ENCODE results near the gene AAMP.

DNA sequence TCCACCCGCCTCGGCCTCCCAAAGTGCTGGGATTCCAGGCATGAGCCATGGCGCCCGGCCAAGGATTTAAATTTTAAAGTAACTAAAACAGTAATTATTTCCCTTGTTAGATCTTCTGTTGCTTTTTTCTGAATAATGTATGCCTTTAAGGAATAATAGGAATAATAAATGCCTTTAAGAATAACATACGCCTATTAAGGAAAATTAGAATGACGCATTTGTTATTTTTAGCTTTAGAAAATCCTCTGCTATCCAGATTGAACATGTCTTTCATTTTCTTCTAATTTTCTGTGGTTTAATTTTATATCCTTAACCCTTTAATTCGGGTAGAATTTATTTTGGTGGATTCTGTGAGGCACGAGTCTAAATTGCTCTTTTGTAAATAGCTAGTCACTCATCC is 45.5 kb upstream of the AAMP start:
- TF ChIP-seq, protein P1, sequence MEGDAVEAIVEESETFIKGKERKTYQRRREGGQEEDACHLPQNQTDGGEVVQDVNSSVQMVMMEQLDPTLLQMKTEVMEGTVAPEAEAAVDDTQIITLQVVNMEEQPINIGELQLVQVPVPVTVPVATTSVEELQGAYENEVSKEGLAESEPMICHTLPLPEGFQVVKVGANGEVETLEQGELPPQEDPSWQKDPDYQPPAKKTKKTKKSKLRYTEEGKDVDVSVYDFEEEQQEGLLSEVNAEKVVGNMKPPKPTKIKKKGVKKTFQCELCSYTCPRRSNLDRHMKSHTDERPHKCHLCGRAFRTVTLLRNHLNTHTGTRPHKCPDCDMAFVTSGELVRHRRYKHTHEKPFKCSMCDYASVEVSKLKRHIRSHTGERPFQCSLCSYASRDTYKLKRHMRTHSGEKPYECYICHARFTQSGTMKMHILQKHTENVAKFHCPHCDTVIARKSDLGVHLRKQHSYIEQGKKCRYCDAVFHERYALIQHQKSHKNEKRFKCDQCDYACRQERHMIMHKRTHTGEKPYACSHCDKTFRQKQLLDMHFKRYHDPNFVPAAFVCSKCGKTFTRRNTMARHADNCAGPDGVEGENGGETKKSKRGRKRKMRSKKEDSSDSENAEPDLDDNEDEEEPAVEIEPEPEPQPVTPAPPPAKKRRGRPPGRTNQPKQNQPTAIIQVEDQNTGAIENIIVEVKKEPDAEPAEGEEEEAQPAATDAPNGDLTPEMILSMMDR (IDR thresholded peaks at IDR 0.05) = no peak
- TF ChIP-seq POLR2A (IDR thresholded peaks at IDR 0.05) = no peak

Data from Peyer's patch (tissue), 4 donors.